K562 (cell line): ENCODE results near the gene C6orf47. TPM values are rescaled to one million over a fixed set of nuclear protein-coding genes. Genes with fewer than 3 reads are reported as not detected.
A peak's percentile ranks its signal among the peaks of the same experiment; 100 is the strongest.

Experiments
- CBX3 ChIP-seq, 2 experiments: IDR thresholded peaks; 1 replicate in 1 of 2; 2 replicates in 1 of 2; pipeline ENCODE4 v1.6.1; 2012; ENCODE audit warnings: inconsistent platforms in 2 of 2, low read length in 2 of 2, borderline replicate concordance in 1 of 2, control low read depth in 1 of 2
- DPF2 ChIP-seq: fragments of 450-650 bp; IDR thresholded peaks from 2 replicates; pipeline ENCODE4 v1.6.1; 2016
- ESRRB ChIP-seq: fragments of 250-450 bp; sonication (Bioruptor Pico); IDR thresholded peaks from 2 replicates; pipeline ENCODE4 v1.5.0; 2020; ENCODE audit warnings: mild to moderate bottlenecking, moderate library complexity, borderline replicate concordance
- NBN ChIP-seq: fragments of 450-650 bp; IDR thresholded peaks from 2 replicates; pipeline ENCODE4 v1.6.1; 2016; ENCODE audit warnings: low read depth, mild to moderate bottlenecking
- NCOA1 ChIP-seq: fragments of 450-650 bp; IDR thresholded peaks from 2 replicates; pipeline ENCODE4 v1.6.1; 2016; ENCODE audit warnings: low read depth
- NELFE ChIP-seq: IDR thresholded peaks from 2 replicates; pipeline ENCODE4 v1.6.1; 2011; ENCODE audit warnings: mild to moderate bottlenecking; ENCODE audit not compliant: insufficient read depth, insufficient read length
- RHOXF2B ChIP-seq: fragments of 250-450 bp; sonication (Bioruptor Pico); conservative IDR thresholded peaks from 2 replicates; pipeline ENCODE4 v1.5.1; 2021
- polyA plus RNA-seq, 8 experiments: library from polyadenylated mRNA; depleted of rRNA in 4 of 8; stranded (reverse) in 5 of 8; unstranded in 3 of 8; fragments of >200 nt; fragmentation: Nextera tagmentation in 2 of 8; fragmentation: Illumina TruSeq in 1 of 8; extraction: Ambion mirVana in 2 of 8; extraction: Trizol in 1 of 8; gene quantifications; 2 replicates each; pipeline versions ENCODE4 v1.2.1 to v1.2.3, GENCODE V29; 2011 to 2014; ENCODE audit warnings: inconsistent platforms in 1 of 8, missing spikeins in 1 of 8
- total RNA-seq, 7 experiments: library from RNA; depleted of rRNA in 6 of 7; stranded (reverse); fragments of >200 nt in 6 of 7; fragmentation: Illumina TruSeq in 2 of 7; extraction: Trizol in 2 of 7; gene quantifications; 2 replicates each; pipeline versions ENCODE4 v1.2.1 to v1.2.3, GENCODE V29; 2011 to 2021; ENCODE audit warnings: low replicate concordance in 1 of 7
- TF ChIP-seq, protein P1 (sequence below): fragments of 250-450 bp; sonication (Bioruptor Pico); IDR thresholded peaks from 2 replicates; pipeline ENCODE4 v1.4.0; 2020
- TF ChIP-seq, protein P2 (sequence below): fragments of 450-650 bp; IDR thresholded peaks from 2 replicates; pipeline ENCODE4 v1.6.1; 2016; ENCODE audit warnings: mild to moderate bottlenecking, moderate library complexity
- TF ChIP-seq, protein P3 (sequence below): fragments of 450-650 bp; formaldehyde crosslinking; IDR thresholded peaks from 2 replicates; pipeline ENCODE4 v1.4.0; 2020; ENCODE audit warnings: mild to moderate bottlenecking

C6orf47 gene
- total and polyA plus RNA-seq, 9 of the 15 experiments (the other 6 are each of a cell fraction or from before 2014, with no cell fraction given) = 0.14 to 43.8 (median 27.0) TPM

DNA sequence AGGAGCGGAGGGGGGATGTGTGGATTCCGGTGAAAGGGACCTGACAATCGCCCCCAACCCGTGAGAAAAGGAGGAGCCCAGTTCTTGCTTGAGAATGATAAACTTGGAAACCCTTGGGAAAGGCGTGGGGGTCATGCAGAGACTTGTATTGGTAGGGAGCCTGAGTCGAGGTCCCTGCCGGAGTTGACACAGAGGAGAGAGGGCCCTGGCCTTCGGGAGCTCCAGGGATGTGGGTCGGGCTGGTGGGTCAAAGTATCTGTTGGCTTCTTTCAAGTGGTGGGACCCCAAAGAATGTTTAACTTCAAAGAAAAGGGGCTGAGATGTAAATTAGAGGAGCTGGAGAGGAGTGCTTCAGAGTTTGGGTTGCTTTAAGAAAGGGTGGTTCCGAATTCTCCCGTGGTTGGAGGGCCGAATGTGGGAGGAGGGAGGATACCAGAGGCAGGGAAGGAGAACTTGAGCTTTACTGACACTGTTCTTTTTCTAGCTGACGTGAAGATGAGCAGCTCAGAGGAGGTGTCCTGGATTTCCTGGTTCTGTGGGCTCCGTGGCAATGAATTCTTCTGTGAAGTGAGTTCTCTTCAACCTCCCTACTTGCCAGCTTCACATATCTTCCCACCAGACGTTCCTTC lies 5.9 kb upstream of the C6orf47 start (continued):
- TF ChIP-seq, protein P1, sequence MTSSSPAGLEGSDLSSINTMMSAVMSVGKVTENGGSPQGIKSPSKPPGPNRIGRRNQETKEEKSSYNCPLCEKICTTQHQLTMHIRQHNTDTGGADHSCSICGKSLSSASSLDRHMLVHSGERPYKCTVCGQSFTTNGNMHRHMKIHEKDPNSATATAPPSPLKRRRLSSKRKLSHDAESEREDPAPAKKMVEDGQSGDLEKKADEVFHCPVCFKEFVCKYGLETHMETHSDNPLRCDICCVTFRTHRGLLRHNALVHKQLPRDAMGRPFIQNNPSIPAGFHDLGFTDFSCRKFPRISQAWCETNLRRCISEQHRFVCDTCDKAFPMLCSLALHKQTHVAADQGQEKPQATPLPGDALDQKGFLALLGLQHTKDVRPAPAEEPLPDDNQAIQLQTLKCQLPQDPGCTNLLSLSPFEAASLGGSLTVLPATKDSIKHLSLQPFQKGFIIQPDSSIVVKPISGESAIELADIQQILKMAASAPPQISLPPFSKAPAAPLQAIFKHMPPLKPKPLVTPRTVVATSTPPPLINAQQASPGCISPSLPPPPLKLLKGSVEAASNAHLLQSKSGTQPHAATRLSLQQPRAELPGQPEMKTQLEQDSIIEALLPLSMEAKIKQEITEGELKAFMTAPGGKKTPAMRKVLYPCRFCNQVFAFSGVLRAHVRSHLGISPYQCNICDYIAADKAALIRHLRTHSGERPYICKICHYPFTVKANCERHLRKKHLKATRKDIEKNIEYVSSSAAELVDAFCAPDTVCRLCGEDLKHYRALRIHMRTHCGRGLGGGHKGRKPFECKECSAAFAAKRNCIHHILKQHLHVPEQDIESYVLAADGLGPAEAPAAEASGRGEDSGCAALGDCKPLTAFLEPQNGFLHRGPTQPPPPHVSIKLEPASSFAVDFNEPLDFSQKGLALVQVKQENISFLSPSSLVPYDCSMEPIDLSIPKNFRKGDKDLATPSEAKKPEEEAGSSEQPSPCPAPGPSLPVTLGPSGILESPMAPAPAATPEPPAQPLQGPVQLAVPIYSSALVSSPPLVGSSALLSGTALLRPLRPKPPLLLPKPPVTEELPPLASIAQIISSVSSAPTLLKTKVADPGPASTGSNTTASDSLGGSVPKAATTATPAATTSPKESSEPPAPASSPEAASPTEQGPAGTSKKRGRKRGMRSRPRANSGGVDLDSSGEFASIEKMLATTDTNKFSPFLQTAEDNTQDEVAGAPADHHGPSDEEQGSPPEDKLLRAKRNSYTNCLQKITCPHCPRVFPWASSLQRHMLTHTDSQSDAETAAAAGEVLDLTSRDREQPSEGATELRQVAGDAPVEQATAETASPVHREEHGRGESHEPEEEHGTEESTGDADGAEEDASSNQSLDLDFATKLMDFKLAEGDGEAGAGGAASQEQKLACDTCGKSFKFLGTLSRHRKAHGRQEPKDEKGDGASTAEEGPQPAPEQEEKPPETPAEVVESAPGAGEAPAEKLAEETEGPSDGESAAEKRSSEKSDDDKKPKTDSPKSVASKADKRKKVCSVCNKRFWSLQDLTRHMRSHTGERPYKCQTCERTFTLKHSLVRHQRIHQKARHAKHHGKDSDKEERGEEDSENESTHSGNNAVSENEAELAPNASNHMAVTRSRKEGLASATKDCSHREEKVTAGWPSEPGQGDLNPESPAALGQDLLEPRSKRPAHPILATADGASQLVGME = no peak
- TF ChIP-seq NCOA1 (peak; percentile 55; the same call in 1 of the 2 replicates), NBN (no peak), DPF2 (peak; percentile 38; the same call in 1 of the 2 replicates), NELFE (no peak), RHOXF2B (no peak), ESRRB (CRISPR knock-in tag) (no peak), CBX3 (IDR thresholded peaks at IDR 0.05; ENCODE audit: borderline replicate concordance in 1 of 2, low read length in 2 of 2) (no peak)
- TF ChIP-seq, protein P2, sequence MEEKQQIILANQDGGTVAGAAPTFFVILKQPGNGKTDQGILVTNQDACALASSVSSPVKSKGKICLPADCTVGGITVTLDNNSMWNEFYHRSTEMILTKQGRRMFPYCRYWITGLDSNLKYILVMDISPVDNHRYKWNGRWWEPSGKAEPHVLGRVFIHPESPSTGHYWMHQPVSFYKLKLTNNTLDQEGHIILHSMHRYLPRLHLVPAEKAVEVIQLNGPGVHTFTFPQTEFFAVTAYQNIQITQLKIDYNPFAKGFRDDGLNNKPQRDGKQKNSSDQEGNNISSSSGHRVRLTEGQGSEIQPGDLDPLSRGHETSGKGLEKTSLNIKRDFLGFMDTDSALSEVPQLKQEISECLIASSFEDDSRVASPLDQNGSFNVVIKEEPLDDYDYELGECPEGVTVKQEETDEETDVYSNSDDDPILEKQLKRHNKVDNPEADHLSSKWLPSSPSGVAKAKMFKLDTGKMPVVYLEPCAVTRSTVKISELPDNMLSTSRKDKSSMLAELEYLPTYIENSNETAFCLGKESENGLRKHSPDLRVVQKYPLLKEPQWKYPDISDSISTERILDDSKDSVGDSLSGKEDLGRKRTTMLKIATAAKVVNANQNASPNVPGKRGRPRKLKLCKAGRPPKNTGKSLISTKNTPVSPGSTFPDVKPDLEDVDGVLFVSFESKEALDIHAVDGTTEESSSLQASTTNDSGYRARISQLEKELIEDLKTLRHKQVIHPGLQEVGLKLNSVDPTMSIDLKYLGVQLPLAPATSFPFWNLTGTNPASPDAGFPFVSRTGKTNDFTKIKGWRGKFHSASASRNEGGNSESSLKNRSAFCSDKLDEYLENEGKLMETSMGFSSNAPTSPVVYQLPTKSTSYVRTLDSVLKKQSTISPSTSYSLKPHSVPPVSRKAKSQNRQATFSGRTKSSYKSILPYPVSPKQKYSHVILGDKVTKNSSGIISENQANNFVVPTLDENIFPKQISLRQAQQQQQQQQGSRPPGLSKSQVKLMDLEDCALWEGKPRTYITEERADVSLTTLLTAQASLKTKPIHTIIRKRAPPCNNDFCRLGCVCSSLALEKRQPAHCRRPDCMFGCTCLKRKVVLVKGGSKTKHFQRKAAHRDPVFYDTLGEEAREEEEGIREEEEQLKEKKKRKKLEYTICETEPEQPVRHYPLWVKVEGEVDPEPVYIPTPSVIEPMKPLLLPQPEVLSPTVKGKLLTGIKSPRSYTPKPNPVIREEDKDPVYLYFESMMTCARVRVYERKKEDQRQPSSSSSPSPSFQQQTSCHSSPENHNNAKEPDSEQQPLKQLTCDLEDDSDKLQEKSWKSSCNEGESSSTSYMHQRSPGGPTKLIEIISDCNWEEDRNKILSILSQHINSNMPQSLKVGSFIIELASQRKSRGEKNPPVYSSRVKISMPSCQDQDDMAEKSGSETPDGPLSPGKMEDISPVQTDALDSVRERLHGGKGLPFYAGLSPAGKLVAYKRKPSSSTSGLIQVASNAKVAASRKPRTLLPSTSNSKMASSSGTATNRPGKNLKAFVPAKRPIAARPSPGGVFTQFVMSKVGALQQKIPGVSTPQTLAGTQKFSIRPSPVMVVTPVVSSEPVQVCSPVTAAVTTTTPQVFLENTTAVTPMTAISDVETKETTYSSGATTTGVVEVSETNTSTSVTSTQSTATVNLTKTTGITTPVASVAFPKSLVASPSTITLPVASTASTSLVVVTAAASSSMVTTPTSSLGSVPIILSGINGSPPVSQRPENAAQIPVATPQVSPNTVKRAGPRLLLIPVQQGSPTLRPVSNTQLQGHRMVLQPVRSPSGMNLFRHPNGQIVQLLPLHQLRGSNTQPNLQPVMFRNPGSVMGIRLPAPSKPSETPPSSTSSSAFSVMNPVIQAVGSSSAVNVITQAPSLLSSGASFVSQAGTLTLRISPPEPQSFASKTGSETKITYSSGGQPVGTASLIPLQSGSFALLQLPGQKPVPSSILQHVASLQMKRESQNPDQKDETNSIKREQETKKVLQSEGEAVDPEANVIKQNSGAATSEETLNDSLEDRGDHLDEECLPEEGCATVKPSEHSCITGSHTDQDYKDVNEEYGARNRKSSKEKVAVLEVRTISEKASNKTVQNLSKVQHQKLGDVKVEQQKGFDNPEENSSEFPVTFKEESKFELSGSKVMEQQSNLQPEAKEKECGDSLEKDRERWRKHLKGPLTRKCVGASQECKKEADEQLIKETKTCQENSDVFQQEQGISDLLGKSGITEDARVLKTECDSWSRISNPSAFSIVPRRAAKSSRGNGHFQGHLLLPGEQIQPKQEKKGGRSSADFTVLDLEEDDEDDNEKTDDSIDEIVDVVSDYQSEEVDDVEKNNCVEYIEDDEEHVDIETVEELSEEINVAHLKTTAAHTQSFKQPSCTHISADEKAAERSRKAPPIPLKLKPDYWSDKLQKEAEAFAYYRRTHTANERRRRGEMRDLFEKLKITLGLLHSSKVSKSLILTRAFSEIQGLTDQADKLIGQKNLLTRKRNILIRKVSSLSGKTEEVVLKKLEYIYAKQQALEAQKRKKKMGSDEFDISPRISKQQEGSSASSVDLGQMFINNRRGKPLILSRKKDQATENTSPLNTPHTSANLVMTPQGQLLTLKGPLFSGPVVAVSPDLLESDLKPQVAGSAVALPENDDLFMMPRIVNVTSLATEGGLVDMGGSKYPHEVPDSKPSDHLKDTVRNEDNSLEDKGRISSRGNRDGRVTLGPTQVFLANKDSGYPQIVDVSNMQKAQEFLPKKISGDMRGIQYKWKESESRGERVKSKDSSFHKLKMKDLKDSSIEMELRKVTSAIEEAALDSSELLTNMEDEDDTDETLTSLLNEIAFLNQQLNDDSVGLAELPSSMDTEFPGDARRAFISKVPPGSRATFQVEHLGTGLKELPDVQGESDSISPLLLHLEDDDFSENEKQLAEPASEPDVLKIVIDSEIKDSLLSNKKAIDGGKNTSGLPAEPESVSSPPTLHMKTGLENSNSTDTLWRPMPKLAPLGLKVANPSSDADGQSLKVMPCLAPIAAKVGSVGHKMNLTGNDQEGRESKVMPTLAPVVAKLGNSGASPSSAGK = no peak
- TF ChIP-seq, protein P3, sequence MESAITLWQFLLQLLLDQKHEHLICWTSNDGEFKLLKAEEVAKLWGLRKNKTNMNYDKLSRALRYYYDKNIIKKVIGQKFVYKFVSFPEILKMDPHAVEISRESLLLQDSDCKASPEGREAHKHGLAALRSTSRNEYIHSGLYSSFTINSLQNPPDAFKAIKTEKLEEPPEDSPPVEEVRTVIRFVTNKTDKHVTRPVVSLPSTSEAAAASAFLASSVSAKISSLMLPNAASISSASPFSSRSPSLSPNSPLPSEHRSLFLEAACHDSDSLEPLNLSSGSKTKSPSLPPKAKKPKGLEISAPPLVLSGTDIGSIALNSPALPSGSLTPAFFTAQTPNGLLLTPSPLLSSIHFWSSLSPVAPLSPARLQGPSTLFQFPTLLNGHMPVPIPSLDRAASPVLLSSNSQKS (CRISPR knock-in tag) = no peak
